ENCODE data around the gene CTSG. TPM values are rescaled to one million over a fixed set of nuclear protein-coding genes. Genes with fewer than 3 reads are reported as not detected.
"Not testable (repeated sequence)": the region's sequence is repeated elsewhere in the genome, so short reads cannot be mapped to it uniquely, and the experiment has no call there.

Gene CTSG
- total RNA-seq, 1 donor from 2014 or later, result not detected

DNA sequence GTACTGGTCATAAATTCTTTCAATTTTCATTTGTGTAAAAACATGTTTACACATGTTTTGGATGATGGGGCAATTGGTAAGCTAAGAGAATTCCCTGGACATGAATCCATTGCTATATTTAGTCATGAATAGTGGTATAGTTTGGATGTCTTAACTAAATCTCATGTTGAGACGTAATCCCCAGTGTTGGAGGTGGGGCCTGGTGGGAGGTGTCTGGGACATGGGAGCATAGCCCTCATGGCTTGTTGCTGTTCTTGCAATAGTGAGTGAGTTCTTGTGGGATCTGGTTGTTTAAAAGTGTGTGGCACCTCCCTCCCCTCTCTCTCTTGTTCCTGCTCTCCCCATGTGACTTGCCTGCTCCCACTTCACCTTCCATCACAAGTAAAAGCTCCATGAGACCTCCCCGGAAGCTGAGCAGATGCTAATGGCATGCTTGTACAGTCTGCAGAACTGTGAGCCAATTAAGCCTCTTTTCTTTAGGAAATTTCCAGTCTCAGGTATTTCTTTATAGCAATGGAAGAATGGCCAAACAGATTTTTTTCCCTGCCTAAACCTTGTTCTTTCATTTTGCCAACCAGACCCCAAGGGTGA is 33.6 kb downstream of the CTSG start:
- DNase-seq (ENCODE audit: low spot score), result no peak
- TF ChIP-seq, protein P1, sequence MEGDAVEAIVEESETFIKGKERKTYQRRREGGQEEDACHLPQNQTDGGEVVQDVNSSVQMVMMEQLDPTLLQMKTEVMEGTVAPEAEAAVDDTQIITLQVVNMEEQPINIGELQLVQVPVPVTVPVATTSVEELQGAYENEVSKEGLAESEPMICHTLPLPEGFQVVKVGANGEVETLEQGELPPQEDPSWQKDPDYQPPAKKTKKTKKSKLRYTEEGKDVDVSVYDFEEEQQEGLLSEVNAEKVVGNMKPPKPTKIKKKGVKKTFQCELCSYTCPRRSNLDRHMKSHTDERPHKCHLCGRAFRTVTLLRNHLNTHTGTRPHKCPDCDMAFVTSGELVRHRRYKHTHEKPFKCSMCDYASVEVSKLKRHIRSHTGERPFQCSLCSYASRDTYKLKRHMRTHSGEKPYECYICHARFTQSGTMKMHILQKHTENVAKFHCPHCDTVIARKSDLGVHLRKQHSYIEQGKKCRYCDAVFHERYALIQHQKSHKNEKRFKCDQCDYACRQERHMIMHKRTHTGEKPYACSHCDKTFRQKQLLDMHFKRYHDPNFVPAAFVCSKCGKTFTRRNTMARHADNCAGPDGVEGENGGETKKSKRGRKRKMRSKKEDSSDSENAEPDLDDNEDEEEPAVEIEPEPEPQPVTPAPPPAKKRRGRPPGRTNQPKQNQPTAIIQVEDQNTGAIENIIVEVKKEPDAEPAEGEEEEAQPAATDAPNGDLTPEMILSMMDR (IDR thresholded peaks at IDR 0.05; ENCODE audit: unreplicated experiment), result no peak
- no peaks in the 10 kb centered on the region for H3K36me3 Mint-ChIP-seq (ENCODE audit: low read depth, unreplicated experiment)
- H3K4me1 Mint-ChIP-seq (ENCODE audit: unreplicated experiment), result no peaks in the 10 kb centered on the region
- H3K4me3 Mint-ChIP-seq (ENCODE audit: unreplicated experiment), result no peak overlapping the region
- H3K27me3 Mint-ChIP-seq (ENCODE audit: unreplicated experiment), result no peaks in the 10 kb centered on the region
- H3K9me3 Mint-ChIP-seq (ENCODE audit: unreplicated experiment), result no peaks in the 10 kb centered on the region
- H3K27ac Mint-ChIP-seq (ENCODE audit: unreplicated experiment), result no peak overlapping the region

DNA sequence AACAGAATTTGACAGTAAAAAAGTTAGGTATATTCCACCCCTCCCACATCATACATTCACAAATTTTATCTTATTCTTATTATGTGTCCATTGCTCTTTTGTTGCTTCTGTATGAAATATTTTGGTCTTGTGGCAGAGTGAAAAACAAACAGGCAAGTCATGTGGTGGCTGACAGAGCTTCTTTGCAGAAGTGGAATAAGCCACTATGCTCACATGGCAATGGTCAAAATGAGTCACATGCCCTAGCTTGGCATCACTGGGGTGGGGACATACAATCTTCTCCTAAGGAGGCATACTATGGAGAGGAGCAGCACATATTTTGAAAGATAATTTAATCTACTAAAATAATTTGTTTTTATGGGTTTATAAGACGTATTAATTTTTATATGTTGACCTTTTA is 40.3 kb downstream of the CTSG start:
- no peaks in the 10 kb centered on the region for H3K9me3 Mint-ChIP-seq (ENCODE audit: unreplicated experiment)
- TF ChIP-seq, protein P1 (IDR thresholded peaks at IDR 0.05; ENCODE audit: unreplicated experiment), result no peak
- H3K27me3 Mint-ChIP-seq (ENCODE audit: unreplicated experiment), result no peaks in the 10 kb centered on the region

DNA sequence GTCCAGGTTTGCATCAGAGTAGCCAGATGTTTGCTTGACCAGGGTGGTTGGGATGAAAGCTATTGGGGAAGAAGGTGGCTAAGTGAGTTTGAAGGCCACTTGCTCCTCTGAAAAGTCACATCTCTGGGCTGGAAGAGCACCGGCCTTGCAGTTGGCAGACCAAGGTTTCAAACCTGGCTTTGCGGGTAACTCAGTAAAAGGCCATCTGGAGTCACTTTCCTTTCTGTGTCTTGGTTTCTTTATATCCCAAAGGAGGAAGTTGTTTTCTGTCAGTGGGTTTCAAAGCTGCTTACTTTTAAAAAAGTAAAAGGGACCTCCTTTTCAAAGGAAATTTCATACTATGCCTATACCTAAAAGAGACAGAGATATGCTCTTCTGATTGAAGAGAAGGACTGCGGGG is 41.8 kb downstream of the CTSG start:
- H3K4me3 Mint-ChIP-seq (ENCODE audit: unreplicated experiment), result no peak overlapping the region
- no peak overlapping the region for H3K27ac Mint-ChIP-seq (ENCODE audit: unreplicated experiment)
- DNase-seq (ENCODE audit: low spot score), result no peak
- H3K36me3 Mint-ChIP-seq (ENCODE audit: low read depth, unreplicated experiment), result no peaks in the 10 kb centered on the region
- H3K4me1 Mint-ChIP-seq (ENCODE audit: unreplicated experiment), result no peaks in the 10 kb centered on the region
- no peaks in the 10 kb centered on the region for H3K9me3 Mint-ChIP-seq (ENCODE audit: unreplicated experiment)
- H3K27me3 Mint-ChIP-seq (ENCODE audit: unreplicated experiment), result no peaks in the 10 kb centered on the region
- TF ChIP-seq, protein P1 (IDR thresholded peaks at IDR 0.05; ENCODE audit: unreplicated experiment), result no peak

More for the DNA sequence above, 40.3 kb downstream of the CTSG start:
- H3K4me3 Mint-ChIP-seq (ENCODE audit: unreplicated experiment), result no peak overlapping the region
- H3K27ac Mint-ChIP-seq (ENCODE audit: unreplicated experiment), result no peak overlapping the region
- no peaks in the 10 kb centered on the region for H3K36me3 Mint-ChIP-seq (ENCODE audit: low read depth, unreplicated experiment)
- no peak for DNase-seq (ENCODE audit: low spot score)
- H3K4me1 Mint-ChIP-seq (ENCODE audit: unreplicated experiment), result no peaks in the 10 kb centered on the region

DNA sequence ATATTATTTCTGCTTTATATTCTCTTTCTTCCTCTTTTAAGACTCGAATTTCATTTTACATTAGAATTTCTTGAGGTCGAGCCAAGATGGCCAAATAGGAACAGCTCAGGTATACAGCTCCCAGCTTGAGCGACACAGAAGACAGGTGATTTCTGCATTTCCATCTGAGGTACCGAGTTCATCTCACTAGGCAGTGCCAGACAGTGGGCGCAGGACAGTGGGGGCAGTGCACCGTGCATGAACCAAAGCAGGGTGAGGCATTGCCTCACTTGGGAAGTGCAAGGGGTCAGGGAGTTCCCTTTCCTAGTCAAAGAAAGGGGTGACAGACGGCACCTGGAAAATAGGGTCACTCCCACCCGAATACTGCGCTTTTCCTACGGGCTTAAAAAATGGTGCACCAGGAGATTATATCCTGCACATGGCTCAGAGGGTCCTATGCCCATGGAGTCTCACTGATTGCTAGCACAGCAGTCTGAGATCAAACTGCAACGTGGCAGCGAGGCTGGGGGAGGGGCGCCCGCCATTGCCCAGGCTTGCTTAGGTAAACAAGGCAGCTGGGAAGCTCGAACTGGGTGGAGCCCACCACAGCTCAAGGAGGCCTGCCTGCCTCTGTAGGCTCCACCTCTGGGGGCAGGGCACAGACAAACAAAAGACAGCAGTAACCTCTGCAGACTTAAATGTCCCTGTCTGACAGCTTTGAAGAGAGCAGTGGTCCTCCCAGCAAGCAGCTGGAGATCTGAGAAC is 50.0 kb downstream of the CTSG start:
- H3K4me1 Mint-ChIP-seq (ENCODE audit: unreplicated experiment); H3K27ac Mint-ChIP-seq (ENCODE audit: unreplicated experiment); H3K27me3 Mint-ChIP-seq (ENCODE audit: unreplicated experiment); H3K36me3 Mint-ChIP-seq (ENCODE audit: low read depth, unreplicated experiment); DNase-seq (ENCODE audit: low spot score); H3K4me3 Mint-ChIP-seq (ENCODE audit: unreplicated experiment); H3K9me3 Mint-ChIP-seq (ENCODE audit: unreplicated experiment): not testable (repeated sequence)

Other genes with a start within 250 kb of the CTSG start
- 74.6 TPM for gene ADCY4, start 241.2 kb downstream of the CTSG start, total RNA-seq (ENCODE audit: unreplicated experiment)
- 2.6 TPM for gene RIPK3, start 236.3 kb downstream of the CTSG start, total RNA-seq (ENCODE audit: unreplicated experiment)
- gene NFATC4, start 208.1 kb downstream of the CTSG start, total RNA-seq (ENCODE audit: unreplicated experiment), result 42.4 TPM
- gene NYNRIN, start 177.2 kb downstream of the CTSG start, total RNA-seq (ENCODE audit: unreplicated experiment), result 49.0 TPM
- 1.5 TPM for gene CBLN3, start 146.6 kb downstream of the CTSG start, total RNA-seq (ENCODE audit: unreplicated experiment)
- gene KHNYN, start 146.3 kb downstream of the CTSG start, total RNA-seq (ENCODE audit: unreplicated experiment), result 43.8 TPM
- gene SDR39U1, start 133.5 kb downstream of the CTSG start, total RNA-seq (ENCODE audit: unreplicated experiment), result 34.9 TPM
- gene CMA1, start 68.0 kb downstream of the CTSG start, total RNA-seq (ENCODE audit: unreplicated experiment), result not detected
- gene GZMH, start 33.4 kb upstream of the CTSG start, total RNA-seq (ENCODE audit: unreplicated experiment), result not detected
- not detected for gene GZMB, start 57.9 kb upstream of the CTSG start, total RNA-seq (ENCODE audit: unreplicated experiment)